Activated CD4-positive, alpha-beta T cell treated with anti-CD3 and anti-CD28 coated beads, Interleukin-2, amount 50 U/mL, for 16 hours (primary cell): Measurements from ENCODE around the gene KRTAP12-4.

Experiments
- DNase-seq: peaks from one replicate; pipeline ENCODE4 v3.0.0-alpha.2; 2020

KRTAP12-4 gene

GRCh38 chr21:44606495-44606894 is 48.0 kb downstream of the KRTAP12-4 start:
- no peak for DNase-seq
